GM12878 (cell line): ENCODE data around the gene SAMSN1.

Experiments
- ATF3 ChIP-seq: IDR thresholded peaks from 2 replicates; pipeline ENCODE4 v1.6.1; 2011; ENCODE audit warnings: low read depth, mild to moderate bottlenecking, low read length, moderate library complexity, borderline replicate concordance; ENCODE audit errors: extremely low read depth
- BACH1 ChIP-seq: fragments of 450-650 bp; IDR thresholded peaks from 2 replicates; pipeline ENCODE4 v1.6.1; 2017; ENCODE audit warnings: mild to moderate bottlenecking, borderline replicate concordance
- CBFB ChIP-seq: IDR thresholded peaks from 2 replicates; pipeline ENCODE4 v1.6.1; 2016; ENCODE audit warnings: antibody characterized with exemption, low read depth
- CTCF ChIP-seq, 3 experiments: IDR thresholded peaks in 2 of 3; conservative IDR thresholded peaks in 1 of 3; 2 replicates each; pipeline ENCODE4 v1.5.1; 2011; ENCODE audit warnings: low read depth in 3 of 3, low read length in 3 of 3, mild to moderate bottlenecking in 3 of 3, control low read depth in 2 of 3, moderate library complexity in 2 of 3, inconsistent platforms in 1 of 3, mixed read lengths in 1 of 3; ENCODE audit not compliant: control insufficient read depth in 2 of 3, insufficient read depth in 1 of 3; ENCODE audit errors: extremely low read depth in 1 of 3
- EP300 ChIP-seq, 2 experiments: fragments of 150-350 bp in 1 of 2; IDR thresholded peaks; 2 replicates each; pipeline ENCODE4 v1.6.1; 2011 to 2012; ENCODE audit warnings: low read depth in 2 of 2, low read length in 2 of 2, borderline replicate concordance in 1 of 2, improper control_type of control experiment in 1 of 2, inconsistent platforms in 1 of 2; ENCODE audit not compliant: control insufficient read depth in 1 of 2
- EZH2 ChIP-seq: IDR thresholded peaks from 2 replicates; pipeline ENCODE4 v1.6.1; 2012; ENCODE audit warnings: low read depth, mild to moderate bottlenecking, control low read depth, inconsistent platforms, low read length, borderline replicate concordance; ENCODE audit not compliant: control insufficient read depth
- NFIC ChIP-seq: IDR thresholded peaks from 2 replicates; pipeline ENCODE4 v1.6.1; 2012; ENCODE audit warnings: low read depth, mild to moderate bottlenecking, inconsistent platforms, low read length, moderate library complexity
- NFYA ChIP-seq: IDR thresholded peaks from 2 replicates; pipeline ENCODE4 v1.6.1; 2011; ENCODE audit warnings: low read depth, mild to moderate bottlenecking, low read length, improper control_type of control experiment, borderline replicate concordance
- NRF1 ChIP-seq: conservative IDR thresholded peaks from 2 replicates; pipeline ENCODE4 v1.6.1; 2011; ENCODE audit warnings: mild to moderate bottlenecking, low read depth, low read length, improper control_type of control experiment

GRCh38 chr21:14454016-14455009, 91.8 kb downstream of the SAMSN1 start:
- no peak for TF ChIP-seq NFYA
- TF ChIP-seq NRF1: no peak
- TF ChIP-seq CTCF (IDR thresholded peaks at IDR 0.05 in 2 of 3, conservative IDR thresholded peaks at IDR 0.05 in 1 of 3; ENCODE audit: control insufficient read depth in 2 of 3, extremely low read depth in 1 of 3, insufficient read depth in 1 of 3, low read depth in 3 of 3, low read length in 3 of 3): no peak
- no peak for TF ChIP-seq CBFB
- no peak for TF ChIP-seq EZH2
- no peak for TF ChIP-seq BACH1
- TF ChIP-seq EP300 (IDR thresholded peaks at IDR 0.05; ENCODE audit: borderline replicate concordance in 1 of 2, control insufficient read depth in 1 of 2, low read depth in 2 of 2, low read length in 2 of 2): peak in 1 of 2 experiments; percentile 35; a peak in 2 of 4 replicates
- TF ChIP-seq NFIC: 0 out of 2 replicates have a peak, but pooled peaks have one; percentile 27
- TF ChIP-seq ATF3: no peak
